ENCODE results near the gene PLAC9.

GRCh38 chr10:80194373-80195045 is 62.0 kb downstream of the PLAC9 start:
- TF ChIP-seq POLR2A (IDR thresholded peaks at IDR 0.05) (no peak), CTCF (IDR thresholded peaks at IDR 0.05) (no peak), POLR2AphosphoS5 (IDR thresholded peaks at IDR 0.05) (no peak)

All from breast epithelium (tissue), 3 donors.